ENCODE data around the gene CRADD.

DNA sequence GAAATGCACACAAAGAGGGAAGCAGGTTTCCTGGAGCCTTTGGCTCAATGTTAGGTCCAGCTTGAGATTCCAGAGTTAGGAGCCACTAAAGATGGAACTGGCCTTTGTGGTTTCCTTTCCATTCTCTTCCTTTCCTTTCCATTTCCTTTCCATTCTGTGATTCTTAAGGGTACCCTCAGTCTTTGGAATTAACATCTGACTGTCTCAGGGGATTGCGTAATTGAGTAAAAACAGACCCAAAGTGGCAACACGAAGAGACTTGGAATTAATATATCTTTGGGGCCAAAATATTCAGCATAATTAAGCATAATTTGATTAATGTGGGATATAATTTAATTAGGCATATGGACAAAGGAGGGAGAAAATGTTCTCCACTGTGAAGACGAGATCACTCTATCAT lies 205.6 kb downstream of the CRADD start:
- TF ChIP-seq, protein P1, sequence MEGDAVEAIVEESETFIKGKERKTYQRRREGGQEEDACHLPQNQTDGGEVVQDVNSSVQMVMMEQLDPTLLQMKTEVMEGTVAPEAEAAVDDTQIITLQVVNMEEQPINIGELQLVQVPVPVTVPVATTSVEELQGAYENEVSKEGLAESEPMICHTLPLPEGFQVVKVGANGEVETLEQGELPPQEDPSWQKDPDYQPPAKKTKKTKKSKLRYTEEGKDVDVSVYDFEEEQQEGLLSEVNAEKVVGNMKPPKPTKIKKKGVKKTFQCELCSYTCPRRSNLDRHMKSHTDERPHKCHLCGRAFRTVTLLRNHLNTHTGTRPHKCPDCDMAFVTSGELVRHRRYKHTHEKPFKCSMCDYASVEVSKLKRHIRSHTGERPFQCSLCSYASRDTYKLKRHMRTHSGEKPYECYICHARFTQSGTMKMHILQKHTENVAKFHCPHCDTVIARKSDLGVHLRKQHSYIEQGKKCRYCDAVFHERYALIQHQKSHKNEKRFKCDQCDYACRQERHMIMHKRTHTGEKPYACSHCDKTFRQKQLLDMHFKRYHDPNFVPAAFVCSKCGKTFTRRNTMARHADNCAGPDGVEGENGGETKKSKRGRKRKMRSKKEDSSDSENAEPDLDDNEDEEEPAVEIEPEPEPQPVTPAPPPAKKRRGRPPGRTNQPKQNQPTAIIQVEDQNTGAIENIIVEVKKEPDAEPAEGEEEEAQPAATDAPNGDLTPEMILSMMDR (IDR thresholded peaks at IDR 0.05; ENCODE audit: insufficient read depth, low read length), result no peak
- no peak for TF ChIP-seq POLR2AphosphoS5 (IDR thresholded peaks at IDR 0.05; ENCODE audit: low read depth)
- TF ChIP-seq SPI1 (IDR thresholded peaks at IDR 0.05; ENCODE audit: borderline replicate concordance, low read depth), result no peak
- TF ChIP-seq, protein P2, sequence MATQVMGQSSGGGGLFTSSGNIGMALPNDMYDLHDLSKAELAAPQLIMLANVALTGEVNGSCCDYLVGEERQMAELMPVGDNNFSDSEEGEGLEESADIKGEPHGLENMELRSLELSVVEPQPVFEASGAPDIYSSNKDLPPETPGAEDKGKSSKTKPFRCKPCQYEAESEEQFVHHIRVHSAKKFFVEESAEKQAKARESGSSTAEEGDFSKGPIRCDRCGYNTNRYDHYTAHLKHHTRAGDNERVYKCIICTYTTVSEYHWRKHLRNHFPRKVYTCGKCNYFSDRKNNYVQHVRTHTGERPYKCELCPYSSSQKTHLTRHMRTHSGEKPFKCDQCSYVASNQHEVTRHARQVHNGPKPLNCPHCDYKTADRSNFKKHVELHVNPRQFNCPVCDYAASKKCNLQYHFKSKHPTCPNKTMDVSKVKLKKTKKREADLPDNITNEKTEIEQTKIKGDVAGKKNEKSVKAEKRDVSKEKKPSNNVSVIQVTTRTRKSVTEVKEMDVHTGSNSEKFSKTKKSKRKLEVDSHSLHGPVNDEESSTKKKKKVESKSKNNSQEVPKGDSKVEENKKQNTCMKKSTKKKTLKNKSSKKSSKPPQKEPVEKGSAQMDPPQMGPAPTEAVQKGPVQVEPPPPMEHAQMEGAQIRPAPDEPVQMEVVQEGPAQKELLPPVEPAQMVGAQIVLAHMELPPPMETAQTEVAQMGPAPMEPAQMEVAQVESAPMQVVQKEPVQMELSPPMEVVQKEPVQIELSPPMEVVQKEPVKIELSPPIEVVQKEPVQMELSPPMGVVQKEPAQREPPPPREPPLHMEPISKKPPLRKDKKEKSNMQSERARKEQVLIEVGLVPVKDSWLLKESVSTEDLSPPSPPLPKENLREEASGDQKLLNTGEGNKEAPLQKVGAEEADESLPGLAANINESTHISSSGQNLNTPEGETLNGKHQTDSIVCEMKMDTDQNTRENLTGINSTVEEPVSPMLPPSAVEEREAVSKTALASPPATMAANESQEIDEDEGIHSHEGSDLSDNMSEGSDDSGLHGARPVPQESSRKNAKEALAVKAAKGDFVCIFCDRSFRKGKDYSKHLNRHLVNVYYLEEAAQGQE (IDR thresholded peaks at IDR 0.05; ENCODE audit: insufficient replicate concordance, low read depth), result no peak
